Measurements from ENCODE around the gene CD81. TPM values are rescaled to one million over a fixed set of nuclear protein-coding genes. Genes with fewer than 3 reads are reported as not detected.

CD81 gene
- total and polyA plus RNA-seq, 2 experiments from 2014 or later: 88.6 to 290 TPM

GRCh38 chr11:2406451-2406850, 29.3 kb downstream of the CD81 start:
- DNase-seq (ENCODE audit: low spot score) (no peak), ATAC-seq (no peak)
- Histone ChIP-seq H3K4me2 (no peak overlapping the region), H4K20me1 (replicated peaks; ENCODE audit: insufficient read depth) (no peaks in the 10 kb centered on the region), H3K4me3 (no peak overlapping the region), H3K36me3 (ENCODE audit: insufficient read depth) (no peaks in the 10 kb centered on the region), H3K9me2 (ENCODE audit: insufficient read depth) (no peaks in the 10 kb centered on the region), H3K4me1 (ENCODE audit: insufficient read depth) (peaks cover 4% of the 10 kb centered on the region; the same call in 1 of the 2 replicates), H3K27ac (ENCODE audit: low read depth) (no peak overlapping the region), H3K27me3 (ENCODE audit: insufficient read depth) (no peaks in the 10 kb centered on the region), H3K79me2 (replicated peaks; ENCODE audit: insufficient read depth) (peaks cover 5% of the 10 kb centered on the region), H2AFZ (no peak overlapping the region), H3F3A (replicated peaks; ENCODE audit: low read depth) (no peaks in the 10 kb centered on the region)
- H3K4me3 Mint-ChIP-seq: no peak overlapping the region
- TF ChIP-seq ZNF114 (CRISPR knock-in tag; IDR thresholded peaks at IDR 0.05) (no peak), NANOG (IDR thresholded peaks at IDR 0.05; ENCODE audit: borderline replicate concordance) (no peak), POLR2AphosphoS5 (IDR thresholded peaks at IDR 0.05; ENCODE audit: low read depth) (no peak), CTCF (conservative IDR thresholded peaks at IDR 0.05; ENCODE audit: low read depth in 2 of 2) (no peak), ZNF462 (CRISPR knock-in tag; IDR thresholded peaks at IDR 0.05) (no peak), STAT1 (IDR thresholded peaks at IDR 0.05; ENCODE audit: unreplicated experiment) (no peak), EZH2 (IDR thresholded peaks at IDR 0.05; ENCODE audit: low read depth, unreplicated experiment) (no peak), ZNF331 (CRISPR knock-in tag; IDR thresholded peaks at IDR 0.05; ENCODE audit: low read depth) (no peak), EZH2phosphoT487 (IDR thresholded peaks at IDR 0.05; ENCODE audit: unreplicated experiment) (no peak), CREB1 (CRISPR knock-in tag; IDR thresholded peaks at IDR 0.05; ENCODE audit: low read depth) (no peak), JUNB (IDR thresholded peaks at IDR 0.05; ENCODE audit: unreplicated experiment) (no peak)
- TF ChIP-seq, protein P1, sequence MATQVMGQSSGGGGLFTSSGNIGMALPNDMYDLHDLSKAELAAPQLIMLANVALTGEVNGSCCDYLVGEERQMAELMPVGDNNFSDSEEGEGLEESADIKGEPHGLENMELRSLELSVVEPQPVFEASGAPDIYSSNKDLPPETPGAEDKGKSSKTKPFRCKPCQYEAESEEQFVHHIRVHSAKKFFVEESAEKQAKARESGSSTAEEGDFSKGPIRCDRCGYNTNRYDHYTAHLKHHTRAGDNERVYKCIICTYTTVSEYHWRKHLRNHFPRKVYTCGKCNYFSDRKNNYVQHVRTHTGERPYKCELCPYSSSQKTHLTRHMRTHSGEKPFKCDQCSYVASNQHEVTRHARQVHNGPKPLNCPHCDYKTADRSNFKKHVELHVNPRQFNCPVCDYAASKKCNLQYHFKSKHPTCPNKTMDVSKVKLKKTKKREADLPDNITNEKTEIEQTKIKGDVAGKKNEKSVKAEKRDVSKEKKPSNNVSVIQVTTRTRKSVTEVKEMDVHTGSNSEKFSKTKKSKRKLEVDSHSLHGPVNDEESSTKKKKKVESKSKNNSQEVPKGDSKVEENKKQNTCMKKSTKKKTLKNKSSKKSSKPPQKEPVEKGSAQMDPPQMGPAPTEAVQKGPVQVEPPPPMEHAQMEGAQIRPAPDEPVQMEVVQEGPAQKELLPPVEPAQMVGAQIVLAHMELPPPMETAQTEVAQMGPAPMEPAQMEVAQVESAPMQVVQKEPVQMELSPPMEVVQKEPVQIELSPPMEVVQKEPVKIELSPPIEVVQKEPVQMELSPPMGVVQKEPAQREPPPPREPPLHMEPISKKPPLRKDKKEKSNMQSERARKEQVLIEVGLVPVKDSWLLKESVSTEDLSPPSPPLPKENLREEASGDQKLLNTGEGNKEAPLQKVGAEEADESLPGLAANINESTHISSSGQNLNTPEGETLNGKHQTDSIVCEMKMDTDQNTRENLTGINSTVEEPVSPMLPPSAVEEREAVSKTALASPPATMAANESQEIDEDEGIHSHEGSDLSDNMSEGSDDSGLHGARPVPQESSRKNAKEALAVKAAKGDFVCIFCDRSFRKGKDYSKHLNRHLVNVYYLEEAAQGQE (IDR thresholded peaks at IDR 0.05; ENCODE audit: unreplicated experiment): no peak
- TF ChIP-seq, protein P2, sequence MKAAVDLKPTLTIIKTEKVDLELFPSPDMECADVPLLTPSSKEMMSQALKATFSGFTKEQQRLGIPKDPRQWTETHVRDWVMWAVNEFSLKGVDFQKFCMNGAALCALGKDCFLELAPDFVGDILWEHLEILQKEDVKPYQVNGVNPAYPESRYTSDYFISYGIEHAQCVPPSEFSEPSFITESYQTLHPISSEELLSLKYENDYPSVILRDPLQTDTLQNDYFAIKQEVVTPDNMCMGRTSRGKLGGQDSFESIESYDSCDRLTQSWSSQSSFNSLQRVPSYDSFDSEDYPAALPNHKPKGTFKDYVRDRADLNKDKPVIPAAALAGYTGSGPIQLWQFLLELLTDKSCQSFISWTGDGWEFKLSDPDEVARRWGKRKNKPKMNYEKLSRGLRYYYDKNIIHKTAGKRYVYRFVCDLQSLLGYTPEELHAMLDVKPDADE (IDR thresholded peaks at IDR 0.05): no peak
- no peak overlapping the region for H3K27ac Mint-ChIP-seq
- no peaks in the 10 kb centered on the region for H3K9me3 Mint-ChIP-seq
- H3K27me3 Mint-ChIP-seq (ENCODE audit: insufficient read depth, low read depth, poor library complexity): peaks cover 10% of the 10 kb centered on the region
- H3K36me3 Mint-ChIP-seq (ENCODE audit: low read depth): peaks cover 9% of the 10 kb centered on the region; the same call in 2 of the 3 replicates
- H3K4me1 Mint-ChIP-seq: peaks cover 1% of the 10 kb centered on the region; the same call in 1 of the 3 replicates
